Loucy (cell line): ENCODE measurements around the gene HLA-DOA.

Experiments
- EZH2phosphoT487 ChIP-seq: fragments of 200-600 bp; IDR thresholded peaks from 2 replicates; pipeline ENCODE4 v1.6.1; 2018; ENCODE audit warnings: antibody characterized with exemption, mild to moderate bottlenecking, moderate library complexity, borderline replicate concordance
- TF ChIP-seq, protein P1 (sequence below): fragments of 200-600 bp; sonication (generic); conservative IDR thresholded peaks from 2 replicates; pipeline ENCODE4 v1.5.1; 2014; ENCODE audit warnings: mild to moderate bottlenecking, antibody characterized with exemption, low read length

DNA sequence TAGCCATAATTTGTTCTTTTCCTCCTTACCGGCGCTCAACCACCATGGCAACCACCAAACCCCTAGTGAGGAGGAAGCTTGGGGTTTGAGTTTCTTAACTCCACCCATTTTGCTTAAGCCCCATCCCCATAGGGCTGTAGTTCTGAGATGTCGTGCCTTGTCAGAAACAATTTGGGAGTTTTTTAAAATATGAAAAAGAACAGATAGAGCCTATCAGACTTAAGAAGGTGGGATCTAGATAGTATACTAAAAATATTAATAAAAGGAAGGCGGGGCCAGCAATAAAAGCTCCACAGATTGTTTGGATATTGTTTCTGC, 35.4 kb downstream of the HLA-DOA start:
- TF ChIP-seq, protein P1, sequence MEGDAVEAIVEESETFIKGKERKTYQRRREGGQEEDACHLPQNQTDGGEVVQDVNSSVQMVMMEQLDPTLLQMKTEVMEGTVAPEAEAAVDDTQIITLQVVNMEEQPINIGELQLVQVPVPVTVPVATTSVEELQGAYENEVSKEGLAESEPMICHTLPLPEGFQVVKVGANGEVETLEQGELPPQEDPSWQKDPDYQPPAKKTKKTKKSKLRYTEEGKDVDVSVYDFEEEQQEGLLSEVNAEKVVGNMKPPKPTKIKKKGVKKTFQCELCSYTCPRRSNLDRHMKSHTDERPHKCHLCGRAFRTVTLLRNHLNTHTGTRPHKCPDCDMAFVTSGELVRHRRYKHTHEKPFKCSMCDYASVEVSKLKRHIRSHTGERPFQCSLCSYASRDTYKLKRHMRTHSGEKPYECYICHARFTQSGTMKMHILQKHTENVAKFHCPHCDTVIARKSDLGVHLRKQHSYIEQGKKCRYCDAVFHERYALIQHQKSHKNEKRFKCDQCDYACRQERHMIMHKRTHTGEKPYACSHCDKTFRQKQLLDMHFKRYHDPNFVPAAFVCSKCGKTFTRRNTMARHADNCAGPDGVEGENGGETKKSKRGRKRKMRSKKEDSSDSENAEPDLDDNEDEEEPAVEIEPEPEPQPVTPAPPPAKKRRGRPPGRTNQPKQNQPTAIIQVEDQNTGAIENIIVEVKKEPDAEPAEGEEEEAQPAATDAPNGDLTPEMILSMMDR, result no peak
- TF ChIP-seq EZH2phosphoT487, result no peak
